HG03064 (cell line): ENCODE data around the gene OBSCN.
"Not testable (repeated sequence)": the region's sequence is repeated elsewhere in the genome, so short reads cannot be mapped to it uniquely, and the experiment has no call there.

Experiments used
- ATAC-seq: cut with Tn5 transposase; IDR thresholded peaks from one replicate; pipeline ENCODE4 v1.9.1; 2021; ENCODE audit warnings: low read depth; ENCODE audit not compliant: unreplicated experiment

OBSCN gene

GRCh38 chr1:228185641-228185965 is 22.2 kb upstream of the OBSCN start:
- no peak for ATAC-seq

- ATAC-seq: not testable (repeated sequence)
These were observed 19.6 kb upstream of the OBSCN start for GRCh38 chr1:228188249-228188648.

GRCh38 chr1:228190182-228190581 is 17.7 kb upstream of the OBSCN start:
- ATAC-seq: no peak

- no peak for ATAC-seq
These were observed 17.1 kb upstream of the OBSCN start for GRCh38 chr1:228190778-228191177.

- ATAC-seq: no peak
These were observed 13.4 kb upstream of the OBSCN start for GRCh38 chr1:228194436-228194835.

- ATAC-seq: no peak
These were observed 12.7 kb upstream of the OBSCN start for GRCh38 chr1:228194921-228195812.

GRCh38 chr1:228197555-228198147 is 10.2 kb upstream of the OBSCN start:
- no peak for ATAC-seq

- ATAC-seq: no peak
These were observed 8.8 kb upstream of the OBSCN start for GRCh38 chr1:228198977-228199590.

GRCh38 chr1:228204958-228205357 is 2.9 kb upstream of the OBSCN start:
- no peak for ATAC-seq

- no peak for ATAC-seq
These were observed 2.1 kb upstream of the OBSCN start for GRCh38 chr1:228205526-228206436.

- ATAC-seq: no peak
These were observed 1.1 kb upstream of the OBSCN start for GRCh38 chr1:228206582-228207351.

- no peak for ATAC-seq
These were observed 448 bp upstream of the OBSCN start for GRCh38 chr1:228207381-228207810.

- no peak for ATAC-seq
These were observed 1.1 kb downstream of the OBSCN start for GRCh38 chr1:228208831-228209551.

GRCh38 chr1:228209657-228210056 is 1.8 kb downstream of the OBSCN start:
- no peak for ATAC-seq

GRCh38 chr1:228210076-228210651 is 2.3 kb downstream of the OBSCN start:
- ATAC-seq: no peak

- ATAC-seq: no peak
These were observed 3.1 kb downstream of the OBSCN start for GRCh38 chr1:228210712-228211530.

GRCh38 chr1:228211531-228212414 is 3.9 kb downstream of the OBSCN start:
- ATAC-seq: no peak
